SK-N-SH treated with all-trans-retinoic acid at 6 μM for 48 hours (cell line): ENCODE results near the gene NACAD.

Source experiments
- ARNTL ChIP-seq: fragments of 450-650 bp; formaldehyde crosslinking; IDR thresholded peaks from 2 replicates; pipeline ENCODE4 v1.5.0; 2020; ENCODE audit warnings: low read depth, mild to moderate bottlenecking, moderate library complexity, borderline replicate concordance
- PPARA ChIP-seq: fragments of 250-450 bp; sonication (Bioruptor Pico); IDR thresholded peaks from 2 replicates; pipeline ENCODE4 v1.5.0; 2020; ENCODE audit warnings: mild to moderate bottlenecking, borderline replicate concordance
- SNAI2 ChIP-seq: fragments of 250-450 bp; sonication (Bioruptor Pico); IDR thresholded peaks from 2 replicates; pipeline ENCODE4 v1.5.0; 2020; ENCODE audit warnings: mild to moderate bottlenecking, moderate library complexity
- TCF4 ChIP-seq: fragments of 250-450 bp; sonication (Bioruptor Pico); IDR thresholded peaks from 2 replicates; pipeline ENCODE4 v1.8.0; 2021; ENCODE audit warnings: mild to moderate bottlenecking, moderate library complexity, borderline replicate concordance
- TF ChIP-seq, protein P1 (sequence below): fragments of 250-450 bp; sonication (Bioruptor Pico); IDR thresholded peaks from 2 replicates; pipeline ENCODE4 v1.8.0; 2020; ENCODE audit warnings: mild to moderate bottlenecking, moderate library complexity, borderline replicate concordance

DNA sequence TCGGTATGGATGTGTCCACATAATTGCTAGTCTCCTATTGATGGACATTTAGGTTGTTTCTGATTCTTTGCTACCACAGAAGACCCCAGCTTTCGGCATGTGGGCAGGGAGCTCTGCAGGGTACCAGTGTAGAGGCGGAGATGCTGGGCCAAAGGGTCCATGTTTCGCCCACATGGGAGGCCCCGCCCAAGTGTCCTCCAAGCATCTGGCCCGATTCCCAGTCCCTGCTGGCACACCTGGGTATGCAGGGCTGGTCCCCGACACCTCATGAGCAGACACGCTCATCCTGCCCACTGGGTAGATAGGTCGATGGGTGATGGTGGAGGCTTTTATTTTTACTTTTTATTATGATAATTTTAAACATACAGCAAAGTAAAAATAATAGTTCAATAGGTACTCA lies 42.1 kb upstream of the NACAD start:
- TF ChIP-seq TCF4 (CRISPR knock-in tag) = no peak
- no peak for TF ChIP-seq SNAI2 (CRISPR knock-in tag)
- TF ChIP-seq, protein P1, sequence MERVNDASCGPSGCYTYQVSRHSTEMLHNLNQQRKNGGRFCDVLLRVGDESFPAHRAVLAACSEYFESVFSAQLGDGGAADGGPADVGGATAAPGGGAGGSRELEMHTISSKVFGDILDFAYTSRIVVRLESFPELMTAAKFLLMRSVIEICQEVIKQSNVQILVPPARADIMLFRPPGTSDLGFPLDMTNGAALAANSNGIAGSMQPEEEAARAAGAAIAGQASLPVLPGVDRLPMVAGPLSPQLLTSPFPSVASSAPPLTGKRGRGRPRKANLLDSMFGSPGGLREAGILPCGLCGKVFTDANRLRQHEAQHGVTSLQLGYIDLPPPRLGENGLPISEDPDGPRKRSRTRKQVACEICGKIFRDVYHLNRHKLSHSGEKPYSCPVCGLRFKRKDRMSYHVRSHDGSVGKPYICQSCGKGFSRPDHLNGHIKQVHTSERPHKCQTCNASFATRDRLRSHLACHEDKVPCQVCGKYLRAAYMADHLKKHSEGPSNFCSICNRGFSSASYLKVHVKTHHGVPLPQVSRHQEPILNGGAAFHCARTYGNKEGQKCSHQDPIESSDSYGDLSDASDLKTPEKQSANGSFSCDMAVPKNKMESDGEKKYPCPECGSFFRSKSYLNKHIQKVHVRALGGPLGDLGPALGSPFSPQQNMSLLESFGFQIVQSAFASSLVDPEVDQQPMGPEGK = no peak
- no peak for TF ChIP-seq PPARA (CRISPR knock-in tag)
- TF ChIP-seq ARNTL (CRISPR knock-in tag) = no peak
